Neural cell (in vitro differentiated cells): Measurements from ENCODE around the gene TBC1D8. TPM values are rescaled to one million over a fixed set of nuclear protein-coding genes. Genes with fewer than 3 reads are reported as not detected.

Source experiments
- H2AFZ ChIP-seq: fragments of 200-600, 300-800 bp; sonication (generic), shearing (Covaris generic); 2 replicates; pipeline ENCODE4 v1.6.0; 2014; ENCODE audit warnings: low read depth, mild to moderate bottlenecking, antibody characterized with exemption, low read length, moderate library complexity
- H3F3A ChIP-seq: fragments of 200-600 bp; shearing (Covaris generic); 2 replicates; pipeline ENCODE4 v1.6.1; 2016; ENCODE audit warnings: mild to moderate bottlenecking, moderate library complexity, mixed read lengths, antibody characterized with exemption, low read length; ENCODE audit not compliant: insufficient read depth, poor library complexity, severe bottlenecking
- H3K27ac ChIP-seq: fragments of 200-600, 300-800 bp; sonication (generic), shearing (Covaris generic); 2 replicates; pipeline ENCODE4 v1.5.1; 2014; ENCODE audit warnings: mild to moderate bottlenecking, low read length, moderate library complexity
- H3K27me3 ChIP-seq: fragments of 300-800, 200-600 bp; sonication (generic), shearing (Covaris generic); 2 replicates; pipeline ENCODE4 v1.6.0; 2014; ENCODE audit warnings: mild to moderate bottlenecking, low read depth, low read length, moderate library complexity; ENCODE audit not compliant: insufficient read depth
- H3K36me3 ChIP-seq: fragments of 300-800, 200-600 bp; sonication (generic), shearing (Covaris generic); 2 replicates; pipeline ENCODE4 v1.5.1; 2014; ENCODE audit warnings: mild to moderate bottlenecking, antibody characterized with exemption, low read length, moderate library complexity; ENCODE audit not compliant: insufficient read depth
- H3K4me2 ChIP-seq: fragments of 300-800, 200-600 bp; sonication (generic), shearing (Covaris generic); 2 replicates; pipeline ENCODE4 v1.6.0; 2014; ENCODE audit warnings: mild to moderate bottlenecking, low read length
- H3K4me3 ChIP-seq: fragments of 300-800, 200-600 bp; sonication (generic), shearing (Covaris generic); 2 replicates; pipeline ENCODE4 v1.5.1; 2014; ENCODE audit warnings: mild to moderate bottlenecking, low read length, moderate library complexity
- H3K79me2 ChIP-seq: fragments of 200-600 bp; shearing (Covaris generic); replicated peaks from 2 replicates; pipeline ENCODE4 v1.6.0; 2014; ENCODE audit warnings: mild to moderate bottlenecking, low read length, moderate library complexity; ENCODE audit not compliant: insufficient read depth
- H3K9ac ChIP-seq: fragments of 300-800, 200-600 bp; sonication (generic), shearing (Covaris generic); 2 replicates; pipeline ENCODE4 v1.6.1; 2016; ENCODE audit warnings: mild to moderate bottlenecking, low read length, mixed read lengths
- H3K9me2 ChIP-seq: fragments of 200-600 bp; shearing (Covaris generic); 2 replicates; pipeline ENCODE4 v1.6.1; 2016; ENCODE audit warnings: mild to moderate bottlenecking, low read length, mixed read lengths; ENCODE audit not compliant: insufficient read depth
- H3K9me3 ChIP-seq: fragments of 200-600, 300-800 bp; sonication (generic), shearing (Covaris generic); 2 replicates; pipeline ENCODE4 v1.6.1; 2016; ENCODE audit warnings: mild to moderate bottlenecking, mixed run types, low read length, moderate library complexity, mixed read lengths
- H4K20me1 ChIP-seq: fragments of 200-600 bp; shearing (Covaris generic); 2 replicates; pipeline ENCODE4 v1.6.1; 2016; ENCODE audit warnings: mild to moderate bottlenecking, mixed run types; ENCODE audit not compliant: insufficient read depth
- CTCF ChIP-seq: fragments of 450-650 bp; IDR thresholded peaks from 2 replicates; pipeline ENCODE4 v1.5.1; 2014; ENCODE audit warnings: antibody characterized with exemption, mild to moderate bottlenecking, moderate library complexity; ENCODE audit not compliant: poor library complexity, severe bottlenecking
- EP300 ChIP-seq: fragments of 450-650 bp; conservative IDR thresholded peaks from 2 replicates; pipeline ENCODE4 v1.6.1; 2014; ENCODE audit warnings: antibody characterized with exemption, mild to moderate bottlenecking, moderate library complexity; ENCODE audit not compliant: poor library complexity, severe bottlenecking
- EZH2 ChIP-seq: fragments of 200-600, 300-800 bp; shearing (Covaris generic), sonication (generic); IDR thresholded peaks from 2 replicates; pipeline ENCODE4 v1.6.1; 2014; ENCODE audit warnings: antibody characterized with exemption, low read length, borderline replicate concordance, mild to moderate bottlenecking; ENCODE audit not compliant: insufficient read depth, poor library complexity, severe bottlenecking
- MXI1 ChIP-seq: fragments of 450-650 bp; conservative IDR thresholded peaks from 2 replicates; pipeline ENCODE4 v1.6.1; 2014; ENCODE audit warnings: antibody characterized with exemption, mild to moderate bottlenecking; ENCODE audit not compliant: poor library complexity, severe bottlenecking
- POLR2AphosphoS5 ChIP-seq: IDR thresholded peaks from 2 replicates; pipeline ENCODE4 v1.6.1; 2012
- RAD21 ChIP-seq: fragments of 450-650 bp; conservative IDR thresholded peaks from 2 replicates; pipeline ENCODE4 v1.6.1; 2014; ENCODE audit warnings: antibody characterized with exemption, mild to moderate bottlenecking, moderate library complexity
- SMC3 ChIP-seq: fragments of 450-650 bp; conservative IDR thresholded peaks from 2 replicates; pipeline ENCODE4 v1.6.1; 2014; ENCODE audit warnings: antibody characterized with exemption, mild to moderate bottlenecking, moderate library complexity; ENCODE audit not compliant: poor library complexity
- TAF1 ChIP-seq: IDR thresholded peaks from 2 replicates; pipeline ENCODE4 v1.6.1; 2012; ENCODE audit warnings: low read depth
- polyA plus RNA-seq: library from polyadenylated mRNA; depleted of rRNA; stranded (reverse); fragments of >200 nt; gene quantifications from 2 replicates; pipeline ENCODE4 v1.2.3, GENCODE V29; 2014
- TF ChIP-seq, protein P1 (sequence below): IDR thresholded peaks from 2 replicates; pipeline ENCODE4 v1.6.1; 2012; ENCODE audit warnings: borderline replicate concordance

Gene TBC1D8
- polyA plus RNA-seq, 1 donor from 2014 or later, result 5.3 TPM

DNA sequence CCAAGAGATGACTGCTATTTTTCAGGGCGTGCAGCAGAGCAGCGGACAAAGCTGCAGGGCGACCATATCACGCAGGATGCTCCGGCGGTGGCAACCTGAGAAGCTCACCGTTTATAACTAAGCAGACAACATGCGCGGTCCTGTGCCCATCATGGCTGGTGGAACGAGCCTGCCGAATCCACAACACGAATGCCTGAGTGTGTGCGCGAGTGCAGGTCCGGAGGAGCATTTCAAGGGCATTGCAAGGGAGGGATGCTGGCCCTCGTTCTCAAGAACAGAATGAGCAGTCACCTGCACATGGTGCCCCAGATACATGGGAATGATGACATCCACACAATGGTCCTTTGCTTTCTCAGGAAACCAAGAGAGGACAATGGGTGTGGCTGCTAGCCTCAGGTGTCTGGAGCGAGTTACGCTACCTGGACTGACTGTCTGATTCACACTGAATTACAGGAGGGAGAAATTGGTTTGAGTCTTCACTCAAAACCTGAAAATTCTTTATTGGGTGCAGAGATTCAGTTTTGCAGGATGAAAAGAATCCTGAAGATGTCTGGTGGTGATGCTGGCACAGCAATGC is 39.8 kb downstream of the TBC1D8 start:
- H3K9me2 ChIP-seq, result no peaks in the 10 kb centered on the region
- TF ChIP-seq SMC3 (no peak), MXI1 (no peak), TAF1 (no peak), EZH2 (no peak), POLR2AphosphoS5 (no peak), EP300 (no peak), RAD21 (no peak), CTCF (no peak)
- TF ChIP-seq, protein P1, sequence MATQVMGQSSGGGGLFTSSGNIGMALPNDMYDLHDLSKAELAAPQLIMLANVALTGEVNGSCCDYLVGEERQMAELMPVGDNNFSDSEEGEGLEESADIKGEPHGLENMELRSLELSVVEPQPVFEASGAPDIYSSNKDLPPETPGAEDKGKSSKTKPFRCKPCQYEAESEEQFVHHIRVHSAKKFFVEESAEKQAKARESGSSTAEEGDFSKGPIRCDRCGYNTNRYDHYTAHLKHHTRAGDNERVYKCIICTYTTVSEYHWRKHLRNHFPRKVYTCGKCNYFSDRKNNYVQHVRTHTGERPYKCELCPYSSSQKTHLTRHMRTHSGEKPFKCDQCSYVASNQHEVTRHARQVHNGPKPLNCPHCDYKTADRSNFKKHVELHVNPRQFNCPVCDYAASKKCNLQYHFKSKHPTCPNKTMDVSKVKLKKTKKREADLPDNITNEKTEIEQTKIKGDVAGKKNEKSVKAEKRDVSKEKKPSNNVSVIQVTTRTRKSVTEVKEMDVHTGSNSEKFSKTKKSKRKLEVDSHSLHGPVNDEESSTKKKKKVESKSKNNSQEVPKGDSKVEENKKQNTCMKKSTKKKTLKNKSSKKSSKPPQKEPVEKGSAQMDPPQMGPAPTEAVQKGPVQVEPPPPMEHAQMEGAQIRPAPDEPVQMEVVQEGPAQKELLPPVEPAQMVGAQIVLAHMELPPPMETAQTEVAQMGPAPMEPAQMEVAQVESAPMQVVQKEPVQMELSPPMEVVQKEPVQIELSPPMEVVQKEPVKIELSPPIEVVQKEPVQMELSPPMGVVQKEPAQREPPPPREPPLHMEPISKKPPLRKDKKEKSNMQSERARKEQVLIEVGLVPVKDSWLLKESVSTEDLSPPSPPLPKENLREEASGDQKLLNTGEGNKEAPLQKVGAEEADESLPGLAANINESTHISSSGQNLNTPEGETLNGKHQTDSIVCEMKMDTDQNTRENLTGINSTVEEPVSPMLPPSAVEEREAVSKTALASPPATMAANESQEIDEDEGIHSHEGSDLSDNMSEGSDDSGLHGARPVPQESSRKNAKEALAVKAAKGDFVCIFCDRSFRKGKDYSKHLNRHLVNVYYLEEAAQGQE, result no peak
- no peak overlapping the region for H3K4me2 ChIP-seq
- no peaks in the 10 kb centered on the region for H4K20me1 ChIP-seq
- H3K9me3 ChIP-seq, result no peaks in the 10 kb centered on the region
- H3K9ac ChIP-seq, result no peak overlapping the region
- no peak overlapping the region for H3K4me3 ChIP-seq
- no peak overlapping the region for H2AFZ ChIP-seq
- no peaks in the 10 kb centered on the region for H3K27me3 ChIP-seq
- no peaks in the 10 kb centered on the region for H3K36me3 ChIP-seq
- no peaks in the 10 kb centered on the region for H3K79me2 ChIP-seq
- no peaks in the 10 kb centered on the region for H3F3A ChIP-seq
- no peak overlapping the region for H3K27ac ChIP-seq

DNA sequence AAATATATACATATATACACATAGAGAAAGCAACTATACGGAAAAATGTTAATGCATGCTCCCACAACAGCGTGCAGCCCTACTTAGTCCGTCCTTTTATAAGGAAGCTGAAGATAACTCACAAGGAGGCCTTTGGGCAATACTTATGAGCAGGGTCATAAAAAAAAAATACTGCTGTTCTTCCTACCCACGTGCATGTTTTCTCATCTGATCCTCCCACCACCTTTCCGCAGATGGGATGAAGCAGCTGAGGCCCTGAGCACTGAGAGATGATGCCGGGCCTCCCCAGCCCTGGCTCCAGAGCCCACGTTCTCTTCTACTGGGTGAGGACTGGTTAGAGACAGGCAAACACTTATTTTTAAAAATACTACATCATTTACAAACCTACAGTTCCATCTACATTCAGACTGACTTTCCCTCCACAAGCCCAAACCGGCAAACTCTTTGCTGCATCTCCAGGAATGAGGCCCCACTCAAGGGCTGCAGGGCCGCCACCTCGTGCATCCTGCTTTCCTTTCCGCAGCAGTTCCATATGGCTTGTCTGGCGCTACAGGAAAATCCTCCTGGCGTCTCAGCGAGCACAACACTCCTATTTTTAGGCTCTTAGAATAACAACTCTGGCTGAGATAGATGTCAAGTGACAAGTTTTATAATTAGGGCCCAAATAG is 41.6 kb downstream of the TBC1D8 start:
- Histone ChIP-seq H4K20me1 (no peaks in the 10 kb centered on the region), H3K9me3 (no peaks in the 10 kb centered on the region), H3K9ac (no peak overlapping the region), H3K36me3 (no peaks in the 10 kb centered on the region), H3F3A (no peaks in the 10 kb centered on the region), H3K27me3 (no peaks in the 10 kb centered on the region), H3K4me2 (no peak overlapping the region), H2AFZ (no peak overlapping the region), H3K27ac (no peak overlapping the region), H3K4me3 (no peak overlapping the region), H3K9me2 (no peaks in the 10 kb centered on the region), H3K79me2 (no peaks in the 10 kb centered on the region)
- TF ChIP-seq TAF1 (no peak), RAD21 (no peak), POLR2AphosphoS5 (no peak), EP300 (no peak), SMC3 (no peak), MXI1 (no peak)
- TF ChIP-seq, protein P1, result no peak
